Measurements from ENCODE around the gene TIMM50. TPM values are rescaled to one million over a fixed set of nuclear protein-coding genes. Genes with fewer than 3 reads are reported as not detected.

The TIMM50 gene
- total and polyA plus RNA-seq, 2 of the 13 experiments (the other 11 are each of a cell fraction or from before 2014, with no cell fraction given): 91.1 to 92.5 TPM

DNA sequence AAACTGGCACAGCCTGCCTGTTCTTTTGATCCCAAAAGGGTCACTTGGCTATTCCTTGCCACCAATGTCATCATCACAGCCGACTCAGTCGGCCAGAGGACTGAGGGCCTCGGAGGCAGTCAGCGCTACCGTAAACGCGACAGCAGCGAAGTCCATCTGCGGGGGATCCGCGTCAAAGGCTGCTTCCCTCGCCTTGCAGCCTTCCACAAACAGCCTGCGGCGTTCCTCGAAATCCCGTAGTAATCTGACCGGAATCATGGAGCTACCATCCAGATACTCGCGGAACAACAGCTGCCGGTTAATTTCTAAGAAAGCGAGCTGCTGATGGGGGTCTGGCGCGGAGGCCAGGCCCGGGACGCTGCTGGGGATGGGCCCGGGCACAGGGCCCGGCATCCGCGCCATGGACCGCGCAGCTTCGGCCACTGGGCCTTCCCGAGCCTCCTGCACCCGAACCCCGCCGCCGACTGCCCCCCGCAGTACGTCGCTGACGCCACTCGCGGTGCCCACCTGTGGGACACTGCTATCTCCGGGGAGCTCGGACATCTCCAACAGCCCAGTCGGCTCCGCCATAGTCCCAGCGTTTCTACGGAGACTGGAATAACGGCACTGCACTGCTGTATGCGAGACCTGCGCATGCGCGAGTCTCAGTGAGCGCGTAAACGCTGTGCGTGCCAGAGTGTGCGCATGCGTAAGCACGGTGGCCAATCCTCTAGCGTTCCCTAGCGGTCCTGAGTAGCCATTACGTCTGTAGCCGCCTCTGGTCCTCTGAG is 51.8 kb downstream of the TIMM50 start, which contains the start of gene EID2B:
TSS of gene EID2B (minus strand) at position 620 of the 770 bp plus-strand sequence. CDS start at position 570, 50 bp downstream.
- Histone ChIP-seq H3K79me2 (ENCODE audit: insufficient read depth, low read length) (peaks cover 12% of the 10 kb centered on the region), H3K4me3 (replicated peaks in 1 of 3; ENCODE audit: insufficient read depth in 1 of 3, low read depth in 2 of 3, low read length in 3 of 3) (peak within 1 kb of the TSS; percentile 81 to 93 (median 89)), H3K9ac (ENCODE audit: insufficient read depth, low read depth, low read length) (peak within 1 kb of the TSS; percentile 80), H3K4me2 (ENCODE audit: low read depth, low read length) (peak within 1 kb of the TSS; percentile 94), H2AFZ (ENCODE audit: low read length) (no peak within 1 kb of the TSS), H4K20me1 (ENCODE audit: insufficient read depth, low read length) (no peaks in the 10 kb centered on the region), H3K36me3 (replicated peaks in 1 of 2; ENCODE audit: control insufficient read depth in 1 of 2, insufficient read depth in 2 of 2, low read length in 2 of 2) (no peaks in the 10 kb centered on the region), H3K27me3 (ENCODE audit: control insufficient read depth in 1 of 2, insufficient read depth in 2 of 2, low read length in 2 of 2) (no peaks in the 10 kb centered on the region; a peak in 2 of 5 replicates), H3K9me3 (ENCODE audit: low read length) (no peaks in the 10 kb centered on the region), H3K27ac (ENCODE audit: extremely low read length, insufficient read depth, low read length) (peak within 1 kb of the TSS; percentile 45), H3K4me1 (ENCODE audit: insufficient read depth, low read length) (peaks cover 15% of the 10 kb centered on the region)
- 0% methylated on average over 2 of the region's 65 CpGs for WGBS (ENCODE audit: low lambda C conversion rate)
- CTCF ChIA-PET (ENCODE audit: low intra/inter-chr PET ratio, low total read pairs): interaction anchor here (0.7 to 2.3 kb wide), 4 partner anchors 30 to 92 kb away, joined by 3 to 20 read pairs (median 4); no protein-coding TSS in a partner anchor
- DNase-seq (ENCODE audit: low spot score) (peak; percentile 91), FAIRE-seq (peak; percentile 71), ATAC-seq (peak; percentile 96)
- TSS peak; percentile 71 for BruUV-seq (replicated peaks)
- POLR2A ChIA-PET: interaction anchor here (0.8 to 1.2 kb wide), 4 partner anchors 18 to 134 kb away, joined by 4 to 6 read pairs (median 5); partner anchors contain the start of genes RPS16, SELENOV and SUPT5H
- intact Hi-C loops (cut with micrococcal nuclease; ENCODE audit: unreplicated experiment) (loop anchor here (1.0 to 10.0 kb wide), 2 partner anchors 58 to 118 kb away; partner anchors contain the start of gene PLEKHG2), in situ Hi-C loops (cut with HindIII; ENCODE audit: extremely low pct_ligation_motif_present, low pct_unique_long_range_greater_than_20kb) (loop anchor here (5.0 kb wide), 1 partner anchor 35 kb away; the partner anchor contains the start of gene DLL3)
- TF ChIP-seq RAD21 (CRISPR knock-in tag; IDR thresholded peaks at IDR 0.05) (peak; percentile 96), ZNF816 (CRISPR knock-in tag; IDR thresholded peaks at IDR 0.05; ENCODE audit: borderline replicate concordance) (no peak), SP140L (CRISPR knock-in tag; IDR thresholded peaks at IDR 0.05; ENCODE audit: borderline replicate concordance) (no peak; the same call in 1 of the 2 replicates), MIER3 (CRISPR knock-in tag; IDR thresholded peaks at IDR 0.05; ENCODE audit: borderline replicate concordance) (peak; percentile 54; the same call in 1 of the 2 replicates), NFYB (CRISPR knock-in tag; IDR thresholded peaks at IDR 0.05) (peak; percentile 22; the same call in 1 of the 2 replicates), ZFX (CRISPR knock-in tag; IDR thresholded peaks at IDR 0.05; ENCODE audit: low read depth) (peak; percentile 97), ZNF609 (CRISPR knock-in tag; IDR thresholded peaks at IDR 0.05; ENCODE audit: borderline replicate concordance) (0 out of 2 replicates have a peak, but pooled peaks have one; percentile 52), MXD4 (CRISPR knock-in tag; IDR thresholded peaks at IDR 0.05) (peak; percentile 48; the same call in 1 of the 2 replicates), PHF8 (CRISPR knock-in tag; IDR thresholded peaks at IDR 0.05) (peak; percentile 97), UBTF (CRISPR knock-in tag; IDR thresholded peaks at IDR 0.05) (peak; percentile 70; the same call in 1 of the 2 replicates), ZNF773 (CRISPR knock-in tag; IDR thresholded peaks at IDR 0.05; ENCODE audit: borderline replicate concordance) (0 out of 2 replicates have a peak, but pooled peaks have one; percentile 9)
- TF ChIP-seq, protein P1, sequence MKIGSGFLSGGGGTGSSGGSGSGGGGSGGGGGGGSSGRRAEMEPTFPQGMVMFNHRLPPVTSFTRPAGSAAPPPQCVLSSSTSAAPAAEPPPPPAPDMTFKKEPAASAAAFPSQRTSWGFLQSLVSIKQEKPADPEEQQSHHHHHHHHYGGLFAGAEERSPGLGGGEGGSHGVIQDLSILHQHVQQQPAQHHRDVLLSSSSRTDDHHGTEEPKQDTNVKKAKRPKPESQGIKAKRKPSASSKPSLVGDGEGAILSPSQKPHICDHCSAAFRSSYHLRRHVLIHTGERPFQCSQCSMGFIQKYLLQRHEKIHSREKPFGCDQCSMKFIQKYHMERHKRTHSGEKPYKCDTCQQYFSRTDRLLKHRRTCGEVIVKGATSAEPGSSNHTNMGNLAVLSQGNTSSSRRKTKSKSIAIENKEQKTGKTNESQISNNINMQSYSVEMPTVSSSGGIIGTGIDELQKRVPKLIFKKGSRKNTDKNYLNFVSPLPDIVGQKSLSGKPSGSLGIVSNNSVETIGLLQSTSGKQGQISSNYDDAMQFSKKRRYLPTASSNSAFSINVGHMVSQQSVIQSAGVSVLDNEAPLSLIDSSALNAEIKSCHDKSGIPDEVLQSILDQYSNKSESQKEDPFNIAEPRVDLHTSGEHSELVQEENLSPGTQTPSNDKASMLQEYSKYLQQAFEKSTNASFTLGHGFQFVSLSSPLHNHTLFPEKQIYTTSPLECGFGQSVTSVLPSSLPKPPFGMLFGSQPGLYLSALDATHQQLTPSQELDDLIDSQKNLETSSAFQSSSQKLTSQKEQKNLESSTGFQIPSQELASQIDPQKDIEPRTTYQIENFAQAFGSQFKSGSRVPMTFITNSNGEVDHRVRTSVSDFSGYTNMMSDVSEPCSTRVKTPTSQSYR (CRISPR knock-in tag; IDR thresholded peaks at IDR 0.05; ENCODE audit: borderline replicate concordance): no peak

Data from HepG2 (cell line).